Measurements from ENCODE around the gene PIGC. TPM values are rescaled to one million over a fixed set of nuclear protein-coding genes. Genes with fewer than 3 reads are reported as not detected.

The PIGC gene
- total RNA-seq, 1 experiment from 2014 or later: 17.5 TPM

DNA sequence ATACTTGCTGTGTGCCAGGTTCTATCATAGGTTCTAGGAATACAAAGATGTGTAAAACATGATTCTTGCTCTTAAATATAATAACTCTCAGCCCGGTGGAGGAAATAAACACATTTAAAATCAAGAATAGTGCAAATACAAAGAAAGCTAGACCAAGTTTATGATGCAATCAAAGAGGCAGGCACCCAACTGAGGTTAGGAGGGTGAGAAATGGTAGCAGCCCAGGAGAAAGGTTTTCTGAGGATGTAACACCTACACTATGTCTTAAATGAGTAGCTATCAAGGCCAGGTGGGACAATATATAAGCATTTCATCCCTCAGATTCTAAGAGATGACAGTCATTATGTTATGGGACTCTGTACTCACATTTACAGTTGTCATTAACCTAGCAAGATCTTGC, 9.7 kb upstream of the PIGC start:
- Histone ChIP-seq H3T11ph (ENCODE audit: low read length) (no peak overlapping the region), H2BK20ac (ENCODE audit: low read depth, low read length, poor library complexity, severe bottlenecking) (no peak overlapping the region), H3K27ac (ENCODE audit: insufficient read length, low read depth, low read length) (no peak overlapping the region), H3K4ac (ENCODE audit: low read depth, low read length) (no peak overlapping the region), H3K79me1 (ENCODE audit: insufficient read depth, low read depth, low read length, poor library complexity, severe bottlenecking) (no peaks in the 10 kb centered on the region), H2BK12ac (ENCODE audit: insufficient read length, low read depth, low read length) (no peak overlapping the region), H3K79me2 (ENCODE audit: insufficient read depth, low read length) (no peaks in the 10 kb centered on the region), H3K4me1 (ENCODE audit: insufficient read depth, low read length) (no peaks in the 10 kb centered on the region), H3K14ac (ENCODE audit: insufficient read depth, low read length) (no peak overlapping the region), H3K27me3 (ENCODE audit: insufficient read depth, low read length) (no peaks in the 10 kb centered on the region), H2BK120ac (ENCODE audit: low read depth, low read length, poor library complexity, severe bottlenecking) (no peak overlapping the region), H2BK5ac (ENCODE audit: insufficient read length, low read length) (no peak overlapping the region), H3K9me3 (ENCODE audit: control insufficient read depth, low read depth, low read length) (no peaks in the 10 kb centered on the region), H3K9ac (ENCODE audit: extremely low read depth, insufficient read length, low read length) (no peak overlapping the region), H2AFZ (ENCODE audit: low read length) (no peak overlapping the region), H2BK15ac (ENCODE audit: low read depth, low read length) (no peak overlapping the region), H4K91ac (ENCODE audit: insufficient read length, low read depth, low read length) (no peak overlapping the region), H4K20me1 (ENCODE audit: control insufficient read depth, insufficient read depth, insufficient read length) (no peaks in the 10 kb centered on the region), H4K5ac (ENCODE audit: insufficient read length, low read depth, low read length) (no peak overlapping the region), H2AK5ac (ENCODE audit: insufficient read length, low read length) (no peak overlapping the region), H3K23ac (ENCODE audit: insufficient read length, low read depth, low read length) (no peak overlapping the region), H3K18ac (ENCODE audit: insufficient read length, low read depth, low read length) (no peak overlapping the region), H3K4me2 (ENCODE audit: insufficient read depth, insufficient read length, low read length) (no peak overlapping the region), H3K56ac (ENCODE audit: insufficient read length, low read depth, low read length) (no peak overlapping the region), H3K23me2 (ENCODE audit: insufficient read length, low read depth, low read length, poor library complexity, severe bottlenecking) (no peaks in the 10 kb centered on the region), H4K8ac (replicated peaks; ENCODE audit: insufficient read length, low read depth, low read length) (no peak overlapping the region)
- Mint-ChIP-seq H3K27me3 (ENCODE audit: low read depth) (no peaks in the 10 kb centered on the region), H3K36me3 (ENCODE audit: insufficient read depth in 1 of 3, low read depth in 3 of 3) (no peaks in the 10 kb centered on the region), H3K9me3 (no peaks in the 10 kb centered on the region), H3K4me1 (peaks cover 0 to 2% of the 10 kb centered on the region in 2 experiments; a peak in 2 of 4 replicates), H3K27ac (no peak overlapping the region), H3K4me3 (no peak overlapping the region)
- no peak for TF ChIP-seq CTCF (conservative IDR thresholded peaks at IDR 0.05)
- no peak for DNase-seq
- WGBS (ENCODE audit: extremely low coverage, insufficient read length, low lambda C conversion rate): no CpG with 5 or more reads among the region's 1 CpG

All from H9 (cell line).